Fibroblast of pulmonary artery (primary cell): ENCODE results near the gene GAB4.

Experiments used
- DNase-seq: peaks from one replicate; pipeline ENCODE4 v3.0.0-alpha.2; 2010; ENCODE audit warnings: low read depth
- H3K4me3 ChIP-seq: replicated peaks from 2 replicates; pipeline ENCODE4 v1.5.1; 2011; ENCODE audit warnings: low read depth, mild to moderate bottlenecking, control low read depth, low read length, moderate library complexity
- TF ChIP-seq, protein P1 (sequence below): IDR thresholded peaks from 2 replicates; pipeline ENCODE4 v1.5.1; 2011; ENCODE audit warnings: mild to moderate bottlenecking, control low read depth, low read length, inconsistent platforms; ENCODE audit errors: missing control alignments

The GAB4 gene

DNA sequence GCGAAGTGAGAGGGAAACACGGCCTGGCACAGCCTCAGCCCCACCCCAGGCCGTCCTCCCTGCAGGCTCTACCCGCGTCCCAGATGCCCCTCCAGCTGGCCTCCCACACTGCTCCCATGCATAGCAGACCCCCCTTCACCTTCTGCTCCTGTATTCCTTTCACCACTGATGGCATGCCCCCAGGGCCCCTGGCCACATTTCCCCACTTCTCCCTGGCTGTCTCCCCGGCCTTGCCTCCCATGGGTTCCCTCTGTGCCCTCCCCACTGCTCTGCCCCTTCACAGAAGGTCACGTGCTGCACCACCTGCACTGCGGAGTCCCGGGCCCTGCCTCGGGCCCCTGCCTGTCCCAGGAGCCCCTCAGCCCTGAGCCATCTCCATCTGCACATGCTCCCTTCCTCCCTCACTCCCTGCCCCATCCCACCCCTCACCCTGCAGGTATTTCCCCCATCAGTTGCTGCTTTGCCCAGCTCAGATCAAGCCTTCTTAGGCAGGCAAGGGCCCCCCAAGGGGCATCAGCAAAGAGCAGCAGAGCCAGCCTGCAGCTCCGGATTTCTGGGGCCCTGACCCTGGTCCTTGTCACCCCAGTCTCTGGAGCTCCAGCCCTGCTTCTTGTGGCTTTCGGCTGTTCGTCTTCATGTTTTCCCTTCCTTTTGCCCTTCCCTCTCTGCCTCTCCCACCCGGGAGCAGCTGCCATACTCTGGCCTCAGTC is 46.4 kb downstream of the GAB4 start:
- no peak for DNase-seq
- H3K4me3 ChIP-seq, result no peak overlapping the region
- TF ChIP-seq, protein P1, sequence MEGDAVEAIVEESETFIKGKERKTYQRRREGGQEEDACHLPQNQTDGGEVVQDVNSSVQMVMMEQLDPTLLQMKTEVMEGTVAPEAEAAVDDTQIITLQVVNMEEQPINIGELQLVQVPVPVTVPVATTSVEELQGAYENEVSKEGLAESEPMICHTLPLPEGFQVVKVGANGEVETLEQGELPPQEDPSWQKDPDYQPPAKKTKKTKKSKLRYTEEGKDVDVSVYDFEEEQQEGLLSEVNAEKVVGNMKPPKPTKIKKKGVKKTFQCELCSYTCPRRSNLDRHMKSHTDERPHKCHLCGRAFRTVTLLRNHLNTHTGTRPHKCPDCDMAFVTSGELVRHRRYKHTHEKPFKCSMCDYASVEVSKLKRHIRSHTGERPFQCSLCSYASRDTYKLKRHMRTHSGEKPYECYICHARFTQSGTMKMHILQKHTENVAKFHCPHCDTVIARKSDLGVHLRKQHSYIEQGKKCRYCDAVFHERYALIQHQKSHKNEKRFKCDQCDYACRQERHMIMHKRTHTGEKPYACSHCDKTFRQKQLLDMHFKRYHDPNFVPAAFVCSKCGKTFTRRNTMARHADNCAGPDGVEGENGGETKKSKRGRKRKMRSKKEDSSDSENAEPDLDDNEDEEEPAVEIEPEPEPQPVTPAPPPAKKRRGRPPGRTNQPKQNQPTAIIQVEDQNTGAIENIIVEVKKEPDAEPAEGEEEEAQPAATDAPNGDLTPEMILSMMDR, result no peak

DNA sequence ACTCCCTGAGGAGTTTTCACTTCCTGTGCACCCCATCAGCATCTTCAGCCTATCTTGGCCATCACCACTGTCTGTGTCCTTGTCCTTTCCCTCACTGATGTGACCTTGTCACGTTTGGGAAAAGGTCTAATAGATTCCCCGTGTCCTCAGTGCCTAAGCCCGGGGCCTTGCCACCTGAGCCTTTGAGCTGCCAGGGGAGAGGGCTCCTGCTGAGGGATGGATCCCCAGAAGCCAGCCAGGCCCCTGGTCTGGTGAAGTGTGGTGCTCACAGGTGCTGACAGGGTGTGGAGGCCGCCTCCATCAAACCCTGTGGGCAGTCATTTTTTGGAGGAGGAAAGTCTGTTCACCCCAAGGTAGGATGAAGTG is 47.2 kb downstream of the GAB4 start:
- TF ChIP-seq, protein P1, result no peak
- H3K4me3 ChIP-seq, result no peak overlapping the region
- DNase-seq, result no peak

DNA sequence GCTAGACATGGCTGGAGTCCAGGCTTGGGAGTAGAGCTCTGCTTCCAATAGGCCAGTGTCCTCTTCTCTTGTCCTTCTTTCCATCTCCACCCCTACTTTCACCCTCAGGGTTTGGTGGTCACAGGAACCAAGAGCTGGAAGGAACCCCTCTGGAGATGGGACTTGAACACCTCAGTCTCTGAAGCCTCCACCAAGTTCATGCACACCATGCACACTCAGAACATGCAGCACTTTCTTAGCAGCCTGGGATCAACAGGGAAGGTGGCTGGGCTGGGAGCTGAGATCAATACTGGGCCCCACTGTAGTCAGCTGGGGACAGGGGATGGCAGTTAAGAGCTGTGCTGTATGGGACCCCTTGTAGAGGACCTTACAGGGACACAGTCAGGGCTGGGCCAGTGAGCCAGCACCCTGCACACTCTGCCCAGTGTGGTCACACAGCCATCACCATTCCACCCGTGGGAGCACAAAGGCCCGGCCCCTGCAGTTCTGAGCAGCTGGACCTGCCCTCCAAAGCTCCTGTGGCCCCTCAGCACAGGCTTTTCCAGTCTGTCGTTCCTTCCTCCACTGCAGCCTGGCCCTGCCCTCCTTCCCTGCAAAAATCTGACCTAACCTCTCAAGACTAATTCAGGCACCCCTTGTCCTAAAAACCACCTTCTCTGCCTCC is 47.7 kb downstream of the GAB4 start:
- DNase-seq, result no peak
- no peak overlapping the region for H3K4me3 ChIP-seq
- TF ChIP-seq, protein P1, result no peak

DNA sequence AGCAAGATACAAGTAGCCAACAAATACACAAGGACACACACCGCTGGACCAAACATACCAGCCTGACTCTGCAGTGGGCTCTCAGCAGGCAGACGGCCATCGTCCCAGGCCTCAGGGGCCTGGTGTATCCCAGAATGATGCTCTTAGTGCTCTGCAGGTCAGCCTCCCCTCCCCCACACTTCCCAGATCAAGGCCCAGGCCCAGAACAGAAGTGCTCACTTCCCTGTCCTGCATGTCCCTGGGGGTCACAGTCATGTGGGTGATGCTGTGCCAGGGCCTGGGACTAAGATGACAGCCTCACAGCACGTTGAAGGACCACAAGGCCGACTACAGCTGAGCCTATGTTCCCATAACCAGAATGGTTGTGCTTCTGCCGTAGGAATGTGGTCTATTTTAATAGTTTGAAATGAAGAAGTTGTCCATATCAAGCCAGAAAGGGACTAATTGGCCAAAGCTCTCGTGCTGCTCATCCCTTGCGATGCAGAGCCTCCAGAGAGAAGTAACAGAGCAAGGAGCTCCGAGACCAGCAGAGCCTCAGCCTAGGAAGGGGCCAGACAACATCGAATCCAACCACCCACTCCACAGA is 48.6 kb downstream of the GAB4 start:
- H3K4me3 ChIP-seq, result no peak overlapping the region
- TF ChIP-seq, protein P1, result no peak
- no peak for DNase-seq

DNA sequence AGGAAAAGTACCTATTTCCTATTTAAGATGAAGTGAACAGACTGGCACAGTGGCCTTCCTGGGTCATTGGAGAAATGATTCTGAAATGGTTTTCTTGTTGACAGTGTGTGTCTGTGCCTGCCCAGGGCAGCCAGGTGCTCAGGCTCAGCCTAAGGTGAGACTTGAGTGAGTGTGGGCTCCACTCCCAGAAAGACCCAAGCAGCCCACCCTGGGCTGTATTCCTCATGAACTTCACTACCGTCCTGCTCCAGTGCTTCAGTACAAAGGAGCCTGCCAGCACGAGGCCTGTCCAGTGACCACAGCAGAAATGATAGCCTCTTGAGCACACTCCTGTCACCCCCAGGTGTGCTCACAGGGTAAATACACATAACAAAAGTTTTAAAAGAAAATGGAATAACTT is 49.5 kb downstream of the GAB4 start:
- TF ChIP-seq, protein P1, result no peak
- no peak for DNase-seq
- H3K4me3 ChIP-seq, result no peak overlapping the region

DNA sequence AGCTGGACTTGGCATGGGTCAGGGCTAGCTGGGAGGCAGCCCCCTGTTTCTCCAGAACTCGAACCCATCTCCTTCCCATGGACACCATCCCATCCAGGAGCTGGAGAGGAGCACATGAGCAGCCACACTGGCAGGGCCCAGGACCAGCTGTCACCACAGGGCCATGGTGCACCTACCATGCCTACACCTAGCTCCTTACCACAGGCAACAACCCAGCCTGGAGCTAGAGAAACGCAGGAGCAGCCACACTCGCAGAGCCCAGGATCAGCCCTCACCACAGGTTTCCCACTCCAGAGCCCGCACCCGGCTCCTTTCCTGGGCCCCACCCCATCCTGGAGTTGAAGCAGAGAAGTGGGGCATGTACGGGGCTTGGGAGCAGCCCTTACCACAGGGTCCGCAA is 50.2 kb downstream of the GAB4 start:
- H3K4me3 ChIP-seq, result no peak overlapping the region
- TF ChIP-seq, protein P1, result no peak
- no peak for DNase-seq

DNA sequence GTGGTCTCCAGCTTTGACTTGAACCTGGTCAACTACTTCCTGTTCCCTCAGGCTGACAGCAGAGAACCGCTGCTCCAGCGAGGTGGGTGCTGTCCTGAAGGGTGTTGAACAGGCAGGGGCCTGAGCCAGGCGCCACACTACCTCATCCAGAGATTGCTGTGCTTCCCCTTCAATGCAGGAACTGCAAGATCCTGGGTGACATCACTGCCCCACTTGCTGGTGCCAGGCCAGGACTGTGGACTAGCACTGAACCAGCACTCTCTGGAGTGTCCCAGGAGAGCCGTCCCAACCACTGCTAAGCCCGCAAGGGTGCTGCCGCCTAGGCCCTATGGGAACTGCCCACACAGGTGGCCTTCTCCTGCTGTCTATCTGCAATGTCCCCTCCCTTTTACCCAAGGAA is 51.7 kb downstream of the GAB4 start:
- no peak for DNase-seq
- TF ChIP-seq, protein P1, result no peak
- no peak overlapping the region for H3K4me3 ChIP-seq
